HL-60 (cell line): ENCODE data around the gene FREM3.

Source experiments
- DNase-seq, 2 experiments: peaks; one replicate each; pipeline ENCODE4 v3.0.0-alpha.2; 2010 to 2020; ENCODE audit warnings: low read depth in 1 of 2, low spot score in 1 of 2
- H3K27ac ChIP-seq: fragments of 250-450 bp; sonication (Bioruptor Pico); replicated peaks from 2 replicates; pipeline ENCODE4 v1.5.1; 2020; ENCODE audit warnings: mild to moderate bottlenecking, moderate library complexity
- H3K27me3 ChIP-seq: fragments of 250-450 bp; sonication (Bioruptor Pico); 2 replicates; pipeline ENCODE4 v1.5.1; 2021; ENCODE audit warnings: mild to moderate bottlenecking, moderate library complexity; ENCODE audit not compliant: insufficient read depth, poor library complexity, severe bottlenecking
- H3K4me3 ChIP-seq: replicated peaks from 2 replicates; pipeline ENCODE4 v1.5.1; 2011; ENCODE audit warnings: mild to moderate bottlenecking, control low read depth, low read length; ENCODE audit not compliant: insufficient read depth
- GABPA ChIP-seq: IDR thresholded peaks from 2 replicates; pipeline ENCODE4 v1.6.1; 2012; ENCODE audit warnings: low read depth
- POLR2AphosphoS5 ChIP-seq: IDR thresholded peaks from 2 replicates; pipeline ENCODE4 v1.6.1; 2012; ENCODE audit warnings: low read depth
- SPI1 ChIP-seq: IDR thresholded peaks from 2 replicates; pipeline ENCODE4 v1.6.1; 2012; ENCODE audit warnings: low read depth, mild to moderate bottlenecking, borderline replicate concordance
- TF ChIP-seq, protein P1 (sequence below): IDR thresholded peaks from 2 replicates; pipeline ENCODE4 v1.6.1; 2012; ENCODE audit warnings: low read depth; ENCODE audit not compliant: insufficient replicate concordance
- TF ChIP-seq, protein P2 (sequence below): IDR thresholded peaks from one replicate; pipeline ENCODE4 v1.5.1; 2011; ENCODE audit warnings: low read length, control low read depth, inconsistent platforms; ENCODE audit not compliant: insufficient read depth

The FREM3 gene

DNA sequence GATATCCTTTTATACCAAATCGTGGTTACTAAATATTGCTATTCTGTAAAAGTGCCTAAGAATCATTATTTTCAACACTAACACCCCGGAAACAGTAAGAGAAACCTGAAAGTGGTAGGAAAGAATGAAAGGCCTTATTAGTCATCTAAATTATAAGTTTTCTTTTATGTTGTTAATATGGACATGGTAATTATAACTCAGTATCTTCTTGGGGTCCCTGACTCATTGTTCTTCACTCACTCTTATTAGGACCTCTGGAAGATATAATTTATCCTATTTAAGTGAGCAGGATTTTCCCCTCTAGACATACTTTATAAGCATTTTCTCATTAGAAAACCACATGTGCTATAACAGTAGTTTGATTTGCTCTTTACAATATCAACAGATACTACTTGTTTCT lies 136.0 kb downstream of the FREM3 start:
- Histone ChIP-seq H3K27ac (no peak overlapping the region), H3K4me3 (no peak overlapping the region), H3K27me3 (peaks cover 5% of the 10 kb centered on the region)
- no peak for DNase-seq
- TF ChIP-seq POLR2AphosphoS5 (no peak), SPI1 (no peak), GABPA (no peak)
- TF ChIP-seq, protein P1, sequence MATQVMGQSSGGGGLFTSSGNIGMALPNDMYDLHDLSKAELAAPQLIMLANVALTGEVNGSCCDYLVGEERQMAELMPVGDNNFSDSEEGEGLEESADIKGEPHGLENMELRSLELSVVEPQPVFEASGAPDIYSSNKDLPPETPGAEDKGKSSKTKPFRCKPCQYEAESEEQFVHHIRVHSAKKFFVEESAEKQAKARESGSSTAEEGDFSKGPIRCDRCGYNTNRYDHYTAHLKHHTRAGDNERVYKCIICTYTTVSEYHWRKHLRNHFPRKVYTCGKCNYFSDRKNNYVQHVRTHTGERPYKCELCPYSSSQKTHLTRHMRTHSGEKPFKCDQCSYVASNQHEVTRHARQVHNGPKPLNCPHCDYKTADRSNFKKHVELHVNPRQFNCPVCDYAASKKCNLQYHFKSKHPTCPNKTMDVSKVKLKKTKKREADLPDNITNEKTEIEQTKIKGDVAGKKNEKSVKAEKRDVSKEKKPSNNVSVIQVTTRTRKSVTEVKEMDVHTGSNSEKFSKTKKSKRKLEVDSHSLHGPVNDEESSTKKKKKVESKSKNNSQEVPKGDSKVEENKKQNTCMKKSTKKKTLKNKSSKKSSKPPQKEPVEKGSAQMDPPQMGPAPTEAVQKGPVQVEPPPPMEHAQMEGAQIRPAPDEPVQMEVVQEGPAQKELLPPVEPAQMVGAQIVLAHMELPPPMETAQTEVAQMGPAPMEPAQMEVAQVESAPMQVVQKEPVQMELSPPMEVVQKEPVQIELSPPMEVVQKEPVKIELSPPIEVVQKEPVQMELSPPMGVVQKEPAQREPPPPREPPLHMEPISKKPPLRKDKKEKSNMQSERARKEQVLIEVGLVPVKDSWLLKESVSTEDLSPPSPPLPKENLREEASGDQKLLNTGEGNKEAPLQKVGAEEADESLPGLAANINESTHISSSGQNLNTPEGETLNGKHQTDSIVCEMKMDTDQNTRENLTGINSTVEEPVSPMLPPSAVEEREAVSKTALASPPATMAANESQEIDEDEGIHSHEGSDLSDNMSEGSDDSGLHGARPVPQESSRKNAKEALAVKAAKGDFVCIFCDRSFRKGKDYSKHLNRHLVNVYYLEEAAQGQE: no peak
- TF ChIP-seq, protein P2, sequence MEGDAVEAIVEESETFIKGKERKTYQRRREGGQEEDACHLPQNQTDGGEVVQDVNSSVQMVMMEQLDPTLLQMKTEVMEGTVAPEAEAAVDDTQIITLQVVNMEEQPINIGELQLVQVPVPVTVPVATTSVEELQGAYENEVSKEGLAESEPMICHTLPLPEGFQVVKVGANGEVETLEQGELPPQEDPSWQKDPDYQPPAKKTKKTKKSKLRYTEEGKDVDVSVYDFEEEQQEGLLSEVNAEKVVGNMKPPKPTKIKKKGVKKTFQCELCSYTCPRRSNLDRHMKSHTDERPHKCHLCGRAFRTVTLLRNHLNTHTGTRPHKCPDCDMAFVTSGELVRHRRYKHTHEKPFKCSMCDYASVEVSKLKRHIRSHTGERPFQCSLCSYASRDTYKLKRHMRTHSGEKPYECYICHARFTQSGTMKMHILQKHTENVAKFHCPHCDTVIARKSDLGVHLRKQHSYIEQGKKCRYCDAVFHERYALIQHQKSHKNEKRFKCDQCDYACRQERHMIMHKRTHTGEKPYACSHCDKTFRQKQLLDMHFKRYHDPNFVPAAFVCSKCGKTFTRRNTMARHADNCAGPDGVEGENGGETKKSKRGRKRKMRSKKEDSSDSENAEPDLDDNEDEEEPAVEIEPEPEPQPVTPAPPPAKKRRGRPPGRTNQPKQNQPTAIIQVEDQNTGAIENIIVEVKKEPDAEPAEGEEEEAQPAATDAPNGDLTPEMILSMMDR: no peak

DNA sequence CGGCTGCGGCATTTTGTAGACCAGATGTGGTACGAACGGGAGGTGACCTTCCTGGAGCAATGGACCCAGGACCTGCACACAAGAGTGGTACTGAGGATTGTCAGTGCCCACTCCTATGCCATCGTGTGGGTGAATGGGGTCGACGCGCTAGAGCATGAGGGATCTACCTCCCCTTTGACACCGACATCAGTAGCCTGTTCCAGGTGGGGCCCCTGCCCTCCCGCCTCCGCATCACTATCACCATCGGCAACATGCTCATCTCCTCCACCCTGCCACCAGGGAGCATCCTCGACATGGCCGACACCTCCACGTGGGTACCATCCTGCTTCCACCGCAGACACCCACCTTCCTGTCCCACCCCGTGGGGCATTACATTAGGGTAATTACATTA lies 140.7 kb downstream of the FREM3 start:
- no peak for DNase-seq
- peaks cover 5% of the 10 kb centered on the region for H3K27me3 ChIP-seq
- peak overlapping the region; percentile 51 for H3K4me3 ChIP-seq
- H3K27ac ChIP-seq: no peak overlapping the region
- TF ChIP-seq, protein P1: no peak
- TF ChIP-seq, protein P2: no peak
- TF ChIP-seq POLR2AphosphoS5: no peak
- no peak for TF ChIP-seq GABPA
- TF ChIP-seq SPI1: no peak

DNA sequence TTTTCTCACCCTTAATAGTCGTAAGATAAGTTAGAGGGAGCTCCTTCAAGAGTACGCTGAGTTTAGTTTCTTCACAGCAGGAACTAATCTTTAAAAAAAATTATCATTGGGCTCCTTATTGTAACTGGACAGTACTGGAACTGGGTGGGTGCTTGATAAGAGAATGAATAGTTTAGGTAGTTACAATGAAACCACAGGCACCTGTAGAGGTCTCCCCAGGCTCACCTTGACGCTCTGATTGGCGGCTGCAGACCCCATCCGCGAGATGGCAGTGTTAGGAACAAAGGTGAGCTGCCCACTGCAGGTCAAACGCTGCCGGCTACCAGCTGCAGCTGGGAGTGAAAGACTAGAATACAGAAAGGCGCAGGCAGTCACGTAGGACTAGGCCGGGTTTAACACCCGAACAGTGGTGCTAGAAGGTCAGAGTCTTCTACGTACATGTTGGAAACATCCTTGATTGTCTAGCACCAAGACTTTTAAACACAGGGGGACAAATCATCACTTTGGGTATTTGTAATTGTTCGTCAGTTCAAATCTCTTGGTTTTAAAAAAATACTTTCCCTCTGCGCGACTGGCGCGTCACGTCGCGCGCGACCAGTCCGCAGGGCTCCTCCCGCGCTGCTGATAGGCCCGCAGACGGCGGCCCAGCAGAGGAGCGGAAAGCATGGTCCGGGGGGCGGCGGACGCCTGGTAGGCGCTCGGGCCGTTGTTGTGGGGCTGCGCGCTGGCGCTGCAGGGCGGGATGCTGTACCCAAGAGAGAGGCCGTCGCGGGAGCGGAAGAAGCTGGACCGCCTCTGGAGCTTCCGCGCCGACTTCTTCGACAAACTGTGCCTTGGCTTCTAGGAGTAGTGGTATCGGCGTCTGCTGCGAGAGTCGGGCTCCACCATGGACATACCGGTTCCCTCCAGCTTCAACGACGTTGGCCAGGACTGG lies 141.4 kb downstream of the FREM3 start:
- peak in 1 of 2 experiments; percentile 41 for DNase-seq
- Histone ChIP-seq H3K4me3 (peak overlapping the region; percentile 51), H3K27ac (no peak overlapping the region), H3K27me3 (peaks cover 5% of the 10 kb centered on the region)
- no peak for TF ChIP-seq GABPA
- TF ChIP-seq, protein P2: no peak
- no peak for TF ChIP-seq POLR2AphosphoS5
- TF ChIP-seq SPI1: no peak
- TF ChIP-seq, protein P1: no peak
